GM21723 (cell line): ENCODE results near the gene PURB.
"Not testable (repeated sequence)": the region's sequence is repeated elsewhere in the genome, so short reads cannot be mapped to it uniquely, and the experiment has no call there.

Source experiments
- ATAC-seq: cut with Tn5 transposase; IDR thresholded peaks from one replicate; pipeline ENCODE4 v1.9.1; 2021; ENCODE audit warnings: mild to moderate bottlenecking, moderate library complexity; ENCODE audit not compliant: unreplicated experiment

The PURB gene

DNA sequence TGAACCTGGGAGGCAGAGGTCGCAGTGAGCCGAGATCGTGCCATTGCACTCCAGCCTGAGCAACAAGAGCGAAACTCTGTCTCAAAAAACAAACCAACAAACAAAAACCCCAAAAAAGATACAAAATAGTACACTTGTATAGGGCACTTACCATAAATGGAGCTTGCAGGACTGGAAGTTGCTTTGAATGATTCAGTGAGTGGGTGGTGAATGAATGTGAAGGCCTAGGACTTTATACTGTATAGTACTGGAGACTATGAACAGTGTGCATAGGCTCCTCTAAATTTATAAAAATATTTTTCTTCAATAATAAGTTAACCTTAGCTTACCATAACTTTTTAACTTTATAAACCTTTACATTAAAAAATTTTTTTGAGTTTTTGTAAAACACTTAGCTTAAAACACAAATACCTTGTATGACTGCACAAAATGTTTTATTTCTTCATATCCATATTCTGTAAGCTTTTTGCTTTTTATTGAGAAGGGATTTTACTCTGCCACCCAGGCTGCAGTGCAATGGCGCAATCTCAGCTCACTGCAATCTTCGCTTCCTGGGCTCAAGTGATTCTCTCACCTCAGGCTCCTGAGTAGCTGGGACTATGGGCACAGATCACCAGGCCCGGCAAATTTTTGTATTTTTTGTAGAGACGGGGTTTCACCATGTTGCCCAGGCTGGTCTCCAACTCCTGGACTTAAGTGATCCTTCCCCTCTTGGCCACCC is 30.5 kb downstream of the PURB start:
- ATAC-seq: no peak

GRCh38 chr7:44853391-44853790 is 31.9 kb downstream of the PURB start:
- no peak for ATAC-seq

- no peak for ATAC-seq
These were observed 32.7 kb downstream of the PURB start for GRCh38 chr7:44852590-44852989.

DNA sequence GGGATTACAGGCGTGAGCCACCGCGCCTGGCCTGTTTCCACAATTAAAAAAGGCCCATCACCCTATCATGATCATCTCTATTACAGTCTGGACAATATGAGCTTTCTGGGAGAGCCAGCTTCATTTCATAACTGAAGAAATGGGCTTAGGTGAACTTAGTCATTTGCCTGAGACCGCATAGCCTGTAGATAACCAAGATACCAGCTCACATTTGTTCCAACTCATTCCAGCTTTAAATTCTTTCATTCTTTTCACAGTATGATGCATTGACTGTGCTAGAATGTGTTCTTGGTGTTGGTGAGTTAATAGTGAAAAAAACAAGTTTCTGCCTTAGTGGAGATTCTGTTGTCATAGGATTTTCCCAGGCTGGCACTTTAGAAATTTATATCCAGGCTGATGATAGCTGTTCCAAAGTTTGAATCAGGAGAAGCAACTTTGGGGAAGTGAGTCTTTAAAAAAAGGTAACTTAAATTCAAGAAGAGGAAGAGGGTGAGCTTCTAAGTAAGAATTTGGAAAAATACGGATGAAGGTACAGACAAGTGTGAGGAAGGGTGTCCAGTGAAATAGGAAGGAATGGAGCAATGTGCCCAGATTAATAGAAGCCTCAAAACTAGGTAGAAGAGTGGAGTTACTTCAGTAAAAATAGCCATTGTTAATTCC is 35.3 kb downstream of the PURB start:
- ATAC-seq: no peak

GRCh38 chr7:44849259-44849884 is 36.0 kb downstream of the PURB start:
- no peak for ATAC-seq

DNA sequence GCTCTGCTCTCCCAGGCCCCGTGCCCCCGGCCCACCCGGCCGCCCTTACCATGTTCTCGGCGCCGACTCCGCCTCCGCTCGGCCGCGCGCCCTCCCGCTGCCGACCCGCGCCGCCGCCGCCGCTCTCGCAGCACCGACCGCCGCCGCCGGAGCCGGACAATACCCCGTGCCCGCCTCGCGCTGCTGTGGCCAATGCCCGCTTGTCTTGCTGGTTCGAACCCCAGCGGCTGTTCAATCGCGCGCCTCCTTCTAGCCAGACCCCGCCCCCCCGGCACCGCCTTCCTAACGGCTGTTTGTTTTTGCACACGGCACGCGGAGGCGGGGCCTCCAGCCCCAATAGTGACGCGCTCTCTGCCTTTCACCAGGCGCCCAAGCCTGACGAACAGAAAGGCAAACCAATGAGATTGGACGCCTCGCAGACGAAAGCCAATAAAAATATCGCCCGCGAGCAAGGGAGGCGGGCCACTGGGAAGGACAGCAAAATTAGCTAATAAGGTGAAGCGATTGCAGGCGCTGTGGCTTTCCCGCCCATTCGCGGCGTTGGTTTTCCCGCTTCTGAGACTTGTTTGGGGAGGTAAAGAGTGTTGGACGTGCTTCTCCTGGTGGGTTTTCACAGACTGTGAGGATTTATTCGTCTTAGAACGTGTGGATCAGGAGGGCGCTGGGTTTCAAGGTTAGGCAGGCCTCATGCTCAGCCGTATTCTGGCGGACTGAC is 37.3 kb downstream of the PURB start, which contains the start of gene H2AZ2:
TSS of gene H2AZ2 (minus strand) at position 168 of the 715 bp plus-strand sequence. CDS start at position 52, 116 bp downstream.
- peak; percentile 86 for ATAC-seq

DNA sequence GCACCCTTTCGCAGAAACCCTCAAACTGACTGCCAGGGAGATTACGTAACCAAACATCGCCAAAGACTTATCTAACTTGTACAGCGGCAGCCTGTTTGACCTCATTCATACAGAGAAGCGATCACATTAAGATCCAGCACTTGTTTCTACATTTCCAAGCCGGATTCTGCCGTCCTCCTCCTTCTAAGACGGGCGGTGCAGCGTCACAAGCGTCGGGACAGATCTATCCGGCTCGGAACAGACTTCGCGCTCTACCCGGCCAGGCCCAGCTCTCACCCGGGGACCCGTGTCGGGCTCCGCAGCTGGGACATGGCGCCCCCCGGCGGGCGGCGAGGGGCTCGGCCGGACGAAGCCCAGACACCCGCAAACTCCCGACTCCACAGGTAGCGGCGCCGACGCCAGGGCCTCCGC is 37.8 kb downstream of the PURB start:
- peak; percentile 69 for ATAC-seq

DNA sequence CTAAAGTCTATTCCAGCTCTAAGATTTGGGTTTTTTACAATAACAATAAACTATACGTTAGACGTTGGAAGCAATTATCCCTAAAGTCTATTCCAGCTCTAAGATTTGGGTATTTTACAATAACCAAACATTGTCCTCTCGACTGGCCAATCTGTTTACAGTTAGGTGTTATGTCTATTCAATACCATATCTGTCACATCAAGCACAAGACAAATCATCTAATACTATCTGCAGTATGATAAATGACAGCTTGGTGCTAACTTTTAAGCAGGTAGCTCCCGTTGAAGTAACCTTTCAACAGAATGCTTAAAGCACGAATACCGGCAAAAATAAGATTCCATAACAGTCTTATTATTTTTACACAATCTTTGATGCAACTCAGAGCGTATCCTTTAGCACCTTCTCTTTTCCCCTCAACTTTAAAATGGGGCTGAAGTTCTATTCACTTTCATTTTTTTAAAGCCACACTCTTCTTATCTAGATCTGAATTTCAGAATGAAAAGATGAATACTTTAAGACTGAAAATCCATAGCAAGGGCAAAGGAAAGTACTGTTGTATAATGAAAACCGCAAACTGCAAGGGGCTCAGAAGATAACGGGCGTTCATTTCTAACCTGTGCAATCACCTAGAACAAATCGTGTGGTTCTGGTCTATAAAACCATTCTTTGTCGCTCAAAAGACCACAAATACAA is 38.4 kb downstream of the PURB start:
- ATAC-seq: no peak

DNA sequence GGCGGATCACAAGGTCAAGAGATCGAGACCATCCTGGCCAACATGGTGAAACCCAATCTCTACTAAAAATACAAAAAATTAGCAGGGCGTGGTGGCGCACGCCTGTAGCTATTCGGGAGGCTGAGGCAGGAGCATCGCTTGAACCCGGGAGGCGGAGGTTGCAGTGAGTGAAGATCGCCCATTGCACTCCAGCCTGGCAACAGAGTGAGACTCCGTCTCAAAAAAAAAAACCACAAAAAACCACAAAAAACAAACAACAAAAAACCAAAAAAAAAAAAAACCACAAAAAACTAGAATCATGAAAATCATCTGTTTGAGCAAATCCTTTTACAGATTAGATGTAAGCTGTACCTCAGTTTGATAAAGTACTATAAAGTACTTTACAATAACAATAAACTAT is 38.9 kb downstream of the PURB start:
- not testable (repeated sequence) for ATAC-seq

- no peak for ATAC-seq
These were observed 39.9 kb downstream of the PURB start for GRCh38 chr7:44845451-44845850.

- ATAC-seq: not testable (repeated sequence)
These were observed 41.9 kb downstream of the PURB start for GRCh38 chr7:44843440-44843839.

DNA sequence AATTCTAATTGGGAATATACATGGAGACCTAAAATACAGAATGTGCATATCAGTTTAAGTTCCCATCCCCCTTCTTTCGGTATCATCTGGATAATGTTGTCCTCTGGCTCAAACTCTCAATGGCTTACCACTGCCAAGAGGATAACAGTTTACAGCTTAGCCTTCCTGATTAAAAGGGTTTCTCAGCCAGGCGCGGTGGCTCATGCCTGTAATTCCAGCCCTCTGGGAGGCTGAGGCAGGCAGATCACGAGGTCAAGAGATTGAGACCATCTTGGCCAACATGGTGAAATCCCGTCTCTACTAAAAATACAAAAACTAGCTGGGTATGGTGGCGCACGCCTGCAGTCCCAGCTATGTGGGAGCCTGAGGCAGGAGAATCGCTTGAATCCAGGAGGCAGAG is 42.7 kb downstream of the PURB start:
- not testable (repeated sequence) for ATAC-seq

GRCh38 chr7:44838751-44839150 is 46.6 kb downstream of the PURB start:
- no peak for ATAC-seq

DNA sequence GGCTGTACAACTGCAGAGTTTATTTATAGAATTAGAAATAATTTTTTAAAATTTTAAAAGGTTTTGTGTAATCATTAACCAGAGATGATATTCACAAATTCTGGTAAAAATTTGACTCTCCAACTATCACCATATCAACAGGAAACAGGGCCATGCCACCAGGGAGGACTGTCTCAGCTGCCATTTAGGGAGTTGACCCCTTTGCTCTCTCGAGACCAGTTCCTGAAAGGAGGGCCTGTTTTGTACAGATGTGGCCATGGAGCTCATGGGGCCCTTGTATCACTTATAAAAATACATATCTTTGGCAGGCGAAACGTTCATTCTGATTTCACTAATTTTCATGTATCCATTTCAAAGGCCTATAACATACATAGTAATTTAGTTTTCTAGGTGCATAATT is 57.8 kb downstream of the PURB start:
- no peak for ATAC-seq
